Lower lobe of right lung (tissue), 2 donors: ENCODE results near the gene KDM1A. TPM values are rescaled to one million over a fixed set of nuclear protein-coding genes. Genes with fewer than 3 reads are reported as not detected.

Experiments
- ATAC-seq, 2 donors: fragments of 200-7000 bp; cut with Tn5 transposase; one replicate each; pipeline ENCODE4 v1.9.1; 2020 to 2022; ENCODE audit warnings: mild to moderate bottlenecking in 2 of 2, moderate library complexity in 2 of 2
- DNase-seq: peaks from one replicate; pipeline ENCODE4 v3.0.0-alpha.2; 2020
- H3K27ac ChIP-seq: fragments of 200-600 bp; one replicate; pipeline ENCODE4 v1.8.0; 2022
- H3K27me3 ChIP-seq: fragments of 200-600 bp; one replicate; pipeline ENCODE4 v1.8.0; 2022; ENCODE audit warnings: low read depth
- H3K36me3 ChIP-seq: fragments of 200-600 bp; one replicate; pipeline ENCODE4 v1.8.0; 2022; ENCODE audit warnings: mild to moderate bottlenecking
- H3K4me1 ChIP-seq: fragments of 200-600 bp; one replicate; pipeline ENCODE4 v1.8.0; 2022
- H3K4me3 ChIP-seq: fragments of 200-600 bp; one replicate; pipeline ENCODE4 v1.8.0; 2022; ENCODE audit warnings: mild to moderate bottlenecking
- H3K9me3 ChIP-seq: fragments of 200-600 bp; one replicate; pipeline ENCODE4 v1.8.0; 2022
- intact Hi-C: fragments of 100-400 bp; cut with DNase I; formaldehyde crosslinking; loops from one replicate; pipeline ENCODE4 v1.11.0; 2022
- total RNA-seq: library from RNA; stranded (reverse); fragmentation: NEBNext Ultra II Directional; extraction: Animal tissue kit (Norgen Biotek cat#: 25700); gene quantifications from one replicate; pipeline ENCODE4 v1.2.1, GENCODE V29; 2021
- TF ChIP-seq, protein P1 (sequence below): fragments of 200-600 bp; IDR thresholded peaks from one replicate; pipeline ENCODE4 v1.8.0; 2022; ENCODE audit warnings: antibody characterized with exemption, mild to moderate bottlenecking
- donor health status: DM: no; HTN: yes; CAD: no; lungs with severe emphysema.

The KDM1A gene
- total RNA-seq, 1 donor from 2014 or later = 38.6 TPM

DNA sequence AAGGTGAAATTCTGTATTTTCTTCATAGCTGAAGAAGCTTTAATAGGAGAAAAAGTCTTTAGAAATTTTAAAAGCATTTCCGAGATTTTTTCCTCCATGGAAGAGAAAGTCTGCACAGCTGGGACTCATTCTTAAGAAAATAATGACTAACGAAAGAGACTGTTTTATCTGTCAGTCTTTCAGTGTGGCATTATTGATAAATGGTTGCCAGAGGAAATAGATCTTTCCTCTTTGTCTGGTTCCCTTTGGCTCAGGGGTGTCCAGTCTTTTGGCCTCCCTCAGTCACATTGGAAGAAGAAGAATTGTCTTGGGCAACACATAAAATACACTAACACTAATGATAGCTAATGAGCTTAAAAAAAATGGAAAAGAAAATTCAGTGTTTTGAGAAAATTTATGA is 49.9 kb downstream of the KDM1A start:
- Histone ChIP-seq H3K36me3 (peaks cover 100% of the 10 kb centered on the region), H3K4me1 (no peaks in the 10 kb centered on the region), H3K4me3 (no peak overlapping the region), H3K27me3 (no peaks in the 10 kb centered on the region), H3K27ac (no peak overlapping the region), H3K9me3 (no peaks in the 10 kb centered on the region)
- no peak for ATAC-seq
- no peak for DNase-seq
- intact Hi-C loops = no loop called here
- TF ChIP-seq, protein P1, sequence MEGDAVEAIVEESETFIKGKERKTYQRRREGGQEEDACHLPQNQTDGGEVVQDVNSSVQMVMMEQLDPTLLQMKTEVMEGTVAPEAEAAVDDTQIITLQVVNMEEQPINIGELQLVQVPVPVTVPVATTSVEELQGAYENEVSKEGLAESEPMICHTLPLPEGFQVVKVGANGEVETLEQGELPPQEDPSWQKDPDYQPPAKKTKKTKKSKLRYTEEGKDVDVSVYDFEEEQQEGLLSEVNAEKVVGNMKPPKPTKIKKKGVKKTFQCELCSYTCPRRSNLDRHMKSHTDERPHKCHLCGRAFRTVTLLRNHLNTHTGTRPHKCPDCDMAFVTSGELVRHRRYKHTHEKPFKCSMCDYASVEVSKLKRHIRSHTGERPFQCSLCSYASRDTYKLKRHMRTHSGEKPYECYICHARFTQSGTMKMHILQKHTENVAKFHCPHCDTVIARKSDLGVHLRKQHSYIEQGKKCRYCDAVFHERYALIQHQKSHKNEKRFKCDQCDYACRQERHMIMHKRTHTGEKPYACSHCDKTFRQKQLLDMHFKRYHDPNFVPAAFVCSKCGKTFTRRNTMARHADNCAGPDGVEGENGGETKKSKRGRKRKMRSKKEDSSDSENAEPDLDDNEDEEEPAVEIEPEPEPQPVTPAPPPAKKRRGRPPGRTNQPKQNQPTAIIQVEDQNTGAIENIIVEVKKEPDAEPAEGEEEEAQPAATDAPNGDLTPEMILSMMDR = no peak

DNA sequence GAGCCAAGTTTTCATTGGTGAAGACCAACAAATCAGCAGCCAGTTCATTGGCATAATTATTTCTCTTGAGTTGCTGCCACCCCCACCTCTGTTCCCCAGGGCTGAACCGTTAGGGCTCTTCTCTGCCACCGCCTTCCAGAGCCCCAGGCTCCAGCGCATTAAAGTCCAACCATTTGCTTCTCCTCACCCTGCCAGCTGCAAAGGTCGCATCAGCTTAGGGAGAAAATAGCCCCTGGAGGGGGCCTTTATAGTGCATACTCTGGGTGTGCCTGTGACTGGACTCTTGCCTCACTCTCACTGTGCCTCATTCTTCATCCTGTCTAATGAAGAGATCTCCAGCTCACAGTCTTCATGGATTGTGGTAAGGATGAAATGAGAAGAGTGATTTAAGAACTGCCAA is 50.4 kb downstream of the KDM1A start:
- H3K9me3 ChIP-seq = no peaks in the 10 kb centered on the region
- ATAC-seq (no peak), DNase-seq (no peak)
- H3K27ac ChIP-seq = no peak overlapping the region
- TF ChIP-seq, protein P1 = no peak
- intact Hi-C loops = no loop called here
- peaks cover 95% of the 10 kb centered on the region for H3K36me3 ChIP-seq
- H3K4me3 ChIP-seq = no peak overlapping the region
- H3K4me1 ChIP-seq = no peaks in the 10 kb centered on the region
- H3K27me3 ChIP-seq = no peaks in the 10 kb centered on the region

- Histone ChIP-seq H3K27me3 (no peaks in the 10 kb centered on the region), H3K27ac (no peak overlapping the region), H3K4me3 (no peak overlapping the region), H3K36me3 (peaks cover 76% of the 10 kb centered on the region), H3K4me1 (no peaks in the 10 kb centered on the region), H3K9me3 (no peaks in the 10 kb centered on the region)
- no peak for ATAC-seq
- intact Hi-C loops = no loop called here
- TF ChIP-seq, protein P1 = no peak
- DNase-seq = no peak
Observed at GRCh38 chr1:23074012-23074411, 54.7 kb downstream of the KDM1A start.

DNA sequence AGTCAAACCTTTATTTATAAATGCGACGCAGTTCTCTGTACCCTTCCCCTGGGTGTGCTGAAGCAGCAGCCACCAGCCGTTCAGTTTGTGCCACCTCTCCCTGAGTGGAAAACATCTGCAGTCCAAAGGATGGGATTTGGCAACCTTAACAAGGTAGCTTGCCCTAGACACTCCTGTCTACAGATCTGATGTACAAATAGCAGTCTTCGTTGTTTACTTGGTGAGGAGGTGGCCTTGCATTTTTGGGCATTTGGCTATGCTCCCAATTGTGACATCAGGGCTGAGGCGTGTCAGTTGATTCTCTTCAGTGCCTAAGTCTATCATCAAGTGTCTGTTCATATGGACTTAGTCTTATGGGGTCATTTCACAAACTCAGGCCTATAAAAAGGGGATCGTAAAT is 59.8 kb downstream of the KDM1A start:
- H3K27ac ChIP-seq = no peak overlapping the region
- H3K4me3 ChIP-seq = no peak overlapping the region
- peaks cover 76% of the 10 kb centered on the region for H3K36me3 ChIP-seq
- TF ChIP-seq, protein P1 = no peak
- no peak for DNase-seq
- H3K27me3 ChIP-seq = no peaks in the 10 kb centered on the region
- ATAC-seq = no peak
- peaks cover 5% of the 10 kb centered on the region for H3K4me1 ChIP-seq
- intact Hi-C loops = no loop called here
- no peaks in the 10 kb centered on the region for H3K9me3 ChIP-seq

DNA sequence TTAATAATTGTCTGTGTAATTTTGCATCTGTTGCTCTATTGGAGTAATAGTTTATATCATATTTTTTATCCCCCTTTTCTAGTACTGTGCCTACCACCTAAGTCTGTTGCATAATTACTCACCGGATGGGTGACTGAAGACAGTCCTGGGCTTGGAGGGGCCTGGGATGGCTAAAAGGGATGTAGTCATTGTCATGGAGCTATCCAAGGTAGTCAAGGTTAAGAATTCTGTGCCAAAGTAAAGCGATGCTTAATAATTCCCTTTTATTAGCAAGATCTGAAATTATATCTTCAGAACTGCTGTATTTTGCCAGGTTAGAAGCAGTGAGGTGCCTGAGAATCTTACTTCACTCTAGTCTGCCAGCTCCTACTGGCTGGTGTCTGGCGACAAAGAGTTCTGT is 61.6 kb downstream of the KDM1A start:
- H3K27me3 ChIP-seq = no peaks in the 10 kb centered on the region
- no peak overlapping the region for H3K4me3 ChIP-seq
- intact Hi-C loops = no loop called here
- no peaks in the 10 kb centered on the region for H3K9me3 ChIP-seq
- no peak overlapping the region for H3K27ac ChIP-seq
- DNase-seq (no peak), ATAC-seq (no peak)
- TF ChIP-seq, protein P1 = no peak
- H3K4me1 ChIP-seq = peaks cover 10% of the 10 kb centered on the region
- peaks cover 93% of the 10 kb centered on the region for H3K36me3 ChIP-seq

GRCh38 chr1:23081376-23081775 is 62.1 kb downstream of the KDM1A start:
- Histone ChIP-seq H3K4me1 (peaks cover 10% of the 10 kb centered on the region), H3K27me3 (no peaks in the 10 kb centered on the region), H3K27ac (no peak overlapping the region), H3K9me3 (no peaks in the 10 kb centered on the region), H3K4me3 (no peak overlapping the region), H3K36me3 (peaks cover 98% of the 10 kb centered on the region)
- ATAC-seq (no peak), DNase-seq (no peak)
- TF ChIP-seq, protein P1 = no peak
- intact Hi-C loops = no loop called here
